Spleen (tissue), 7 donors: ENCODE measurements around the gene SLC11A2.

Source experiments
- CTCF ChIP-seq, 11 experiments: fragments of 200-600 bp in 7 of 11; fragments of 450-650 bp in 4 of 11; sonication (generic) in 4 of 11; IDR thresholded peaks in 8 of 11; conservative IDR thresholded peaks in 3 of 11; 1 replicate in 7 of 11; 2 replicates in 4 of 11; pipeline versions ENCODE4 v1.4.0 to v1.8.0; 2016 to 2021; ENCODE audit warnings: antibody characterized with exemption in 11 of 11, inconsistent platforms in 4 of 11, mild to moderate bottlenecking in 1 of 11
- POLR2A ChIP-seq, 3 donors: fragments of 450-650 bp; IDR thresholded peaks; one replicate each; pipeline ENCODE4 v1.5.1; 2017; ENCODE audit warnings: antibody characterized with exemption in 3 of 3, mild to moderate bottlenecking in 1 of 3
- POLR2AphosphoS5 ChIP-seq, 3 donors: sonication (generic); formaldehyde crosslinking; IDR thresholded peaks; one replicate each; pipeline ENCODE4 v1.5.1; 2017; ENCODE audit warnings: antibody characterized with exemption in 3 of 3
- donor health status: DM: no; HTN: no; CAD: no; lungs with moderate emphysema.
- donor health status: DM: no; HTN: no; CAD: no.
- donor health status: DM: no; HTN: no; CAD: no.

- TF ChIP-seq CTCF (IDR thresholded peaks at IDR 0.05 in 8 of 11, conservative IDR thresholded peaks at IDR 0.05 in 3 of 11), result no peak
- no peak for TF ChIP-seq POLR2AphosphoS5 (IDR thresholded peaks at IDR 0.05)
- no peak for TF ChIP-seq POLR2A (IDR thresholded peaks at IDR 0.05)
These were observed 45.6 kb downstream of the SLC11A2 start for GRCh38 chr12:50980545-50980944.
